Epithelial cell of esophagus (primary cell): ENCODE data around the gene LIN28B.
"Not testable (repeated sequence)": the region's sequence is repeated elsewhere in the genome, so short reads cannot be mapped to it uniquely, and the experiment has no call there.

ENCODE experiments used
- DNase-seq: peaks from one replicate; pipeline ENCODE4 v3.0.0; 2010; ENCODE audit warnings: low read depth
- H3K4me3 ChIP-seq: 2 replicates; pipeline ENCODE4 v1.5.1; 2011; ENCODE audit warnings: mild to moderate bottlenecking, low read length, control low read depth
- CTCF ChIP-seq: IDR thresholded peaks from 2 replicates; pipeline ENCODE4 v1.5.1; 2011; ENCODE audit warnings: low read depth, mild to moderate bottlenecking, low read length, control low read depth, inconsistent platforms; ENCODE audit not compliant: insufficient read depth; ENCODE audit errors: missing control alignments

Gene LIN28B

GRCh38 chr6:105067329-105067728 lies 110.4 kb downstream of the LIN28B start:
- TF ChIP-seq CTCF, result no peak
- no peak overlapping the region for H3K4me3 ChIP-seq
- DNase-seq, result no peak

- TF ChIP-seq CTCF, result no peak
- no peak for DNase-seq
- no peak overlapping the region for H3K4me3 ChIP-seq
These were observed 111.5 kb downstream of the LIN28B start for GRCh38 chr6:105068407-105068806.

- H3K4me3 ChIP-seq, result no peak overlapping the region
- no peak for TF ChIP-seq CTCF
- DNase-seq, result peak; percentile 56
These were observed 113.0 kb downstream of the LIN28B start for GRCh38 chr6:105069821-105070445.

GRCh38 chr6:105072798-105073199 lies 115.9 kb downstream of the LIN28B start:
- peak; percentile 82 for DNase-seq
- TF ChIP-seq CTCF, result no peak
- no peak overlapping the region for H3K4me3 ChIP-seq

- H3K4me3 ChIP-seq, result no peak overlapping the region
- DNase-seq, result no peak
- no peak for TF ChIP-seq CTCF
These were observed 118.3 kb downstream of the LIN28B start for GRCh38 chr6:105075210-105075609.

- not testable (repeated sequence) for DNase-seq, H3K4me3 ChIP-seq
These were observed 119.5 kb downstream of the LIN28B start for GRCh38 chr6:105076418-105076817.

GRCh38 chr6:105077596-105078385 lies 120.9 kb downstream of the LIN28B start:
- peak; percentile 63 for DNase-seq
- H3K4me3 ChIP-seq, result no peak overlapping the region
- TF ChIP-seq CTCF, result peak; percentile 40
